Measurements from ENCODE around the gene GPR137C.
"Not testable (repeated sequence)": the region's sequence is repeated elsewhere in the genome, so short reads cannot be mapped to it uniquely, and the experiment has no call there.

Gene GPR137C

DNA sequence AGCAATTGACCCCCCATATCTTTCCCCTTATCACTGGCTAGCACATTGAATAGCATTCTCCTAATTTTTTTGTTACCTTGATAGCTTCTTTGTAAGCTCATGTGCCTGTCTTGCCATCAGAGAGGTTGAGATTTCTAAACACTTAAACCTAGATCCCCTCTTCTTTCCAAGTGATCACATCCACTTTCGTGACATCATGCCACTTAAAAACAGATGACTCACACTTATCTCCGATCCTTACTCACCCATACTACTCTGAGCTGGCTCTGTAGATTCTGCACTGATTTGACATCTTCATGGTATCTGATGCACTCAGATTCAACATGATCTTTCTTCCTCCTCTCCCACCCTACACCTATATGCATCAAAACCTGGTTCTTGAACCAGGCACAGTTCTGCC is 10.5 kb downstream of the GPR137C start:
- no peak for DNase-seq (ENCODE audit: low spot score)

DNA sequence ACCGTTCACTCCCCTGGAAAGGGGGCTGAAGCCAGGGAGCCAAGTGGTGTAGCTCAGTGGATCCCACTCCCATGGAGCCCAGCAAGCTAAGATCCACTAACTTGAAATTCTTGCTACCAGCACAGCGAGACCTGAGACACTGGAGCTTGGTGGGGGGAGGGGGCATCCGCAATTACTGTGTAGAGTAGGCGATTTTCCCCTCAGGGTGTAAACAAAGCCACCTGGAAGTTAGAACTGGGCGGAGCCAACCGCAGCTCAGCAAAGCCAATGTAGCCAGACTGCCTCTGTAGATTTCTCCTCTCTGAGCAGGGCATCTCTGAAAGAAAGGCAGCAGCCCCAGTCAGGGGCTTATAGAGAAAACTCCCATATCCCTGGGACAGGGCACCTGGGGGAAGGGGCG is 15.8 kb downstream of the GPR137C start:
- DNase-seq (ENCODE audit: low spot score) = not testable (repeated sequence)

DNA sequence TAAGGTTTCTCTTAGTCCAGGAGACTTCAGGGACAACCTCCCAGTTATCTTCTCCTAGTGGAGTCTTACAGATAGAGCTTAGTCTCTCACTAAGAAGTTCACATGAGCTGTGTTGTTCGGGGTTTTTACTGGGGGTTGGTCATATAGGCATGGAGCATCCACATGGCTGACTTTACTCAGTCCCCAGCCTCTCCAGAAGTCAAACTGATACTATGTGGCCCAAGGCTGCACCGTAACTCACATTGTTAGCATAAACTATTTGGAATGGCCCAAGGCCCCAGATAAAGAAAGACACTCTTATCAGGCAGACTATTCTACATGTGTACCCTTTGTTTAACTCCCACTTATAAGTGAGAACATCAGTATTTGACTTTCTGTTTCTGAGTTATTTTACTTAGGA is 23.2 kb downstream of the GPR137C start:
- no peak for DNase-seq (ENCODE audit: low spot score)

DNA sequence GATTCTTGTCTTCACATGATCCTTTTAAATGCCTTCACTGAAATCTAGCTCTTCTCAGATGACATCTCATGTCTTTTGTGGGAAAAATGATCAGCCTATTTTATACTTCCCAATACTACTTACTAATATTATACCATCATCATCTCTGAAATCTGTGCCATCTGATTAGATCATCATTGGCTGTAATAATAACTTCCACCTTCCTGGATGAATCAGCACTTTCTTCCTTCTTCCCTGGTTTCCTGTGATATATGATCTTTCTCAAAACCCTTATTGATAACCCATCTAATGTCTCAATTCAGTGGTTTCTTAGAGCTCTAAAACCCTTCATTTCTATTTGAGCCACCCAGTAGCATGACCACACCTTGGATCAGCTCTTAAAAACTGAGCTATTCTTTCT is 30.9 kb downstream of the GPR137C start:
- DNase-seq (ENCODE audit: low spot score) = no peak

DNA sequence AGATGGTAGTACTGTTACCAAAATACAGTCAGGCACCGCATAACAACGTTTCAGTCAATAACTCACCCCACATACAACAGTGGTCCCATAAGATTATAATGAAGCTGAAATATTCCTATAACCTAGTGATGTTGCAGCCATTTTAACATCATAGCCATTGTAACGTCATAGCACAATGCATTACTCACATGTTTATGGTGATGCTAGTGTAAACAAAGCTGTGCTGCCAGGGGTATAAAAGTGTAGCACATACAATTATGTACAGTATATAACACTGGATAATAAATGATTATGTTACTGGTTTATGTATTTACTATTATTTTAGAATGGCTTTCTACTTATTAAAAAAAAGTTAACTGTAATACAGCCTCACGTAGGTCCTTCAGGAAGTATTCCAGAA is 37.0 kb downstream of the GPR137C start:
- no peak for DNase-seq (ENCODE audit: low spot score)

DNA sequence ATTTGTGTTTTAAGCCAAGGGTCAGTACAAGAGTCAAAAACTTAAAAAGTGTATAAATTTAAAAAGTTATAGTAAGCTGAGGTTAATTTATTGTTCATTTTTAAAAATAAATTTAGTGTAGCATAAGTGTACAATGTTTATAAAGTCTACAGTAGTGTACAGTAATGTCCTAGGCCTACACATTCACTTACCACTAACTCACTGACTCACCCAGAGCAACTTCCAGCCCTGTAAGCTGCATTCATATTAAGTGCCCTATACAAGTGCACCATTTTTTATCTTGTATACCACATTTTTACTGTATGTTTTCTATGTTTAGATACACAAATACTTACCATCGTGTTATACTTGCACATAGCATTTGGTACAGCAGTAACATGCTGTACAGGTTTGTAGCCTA is 37.7 kb downstream of the GPR137C start:
- DNase-seq (ENCODE audit: low spot score) = no peak

DNA sequence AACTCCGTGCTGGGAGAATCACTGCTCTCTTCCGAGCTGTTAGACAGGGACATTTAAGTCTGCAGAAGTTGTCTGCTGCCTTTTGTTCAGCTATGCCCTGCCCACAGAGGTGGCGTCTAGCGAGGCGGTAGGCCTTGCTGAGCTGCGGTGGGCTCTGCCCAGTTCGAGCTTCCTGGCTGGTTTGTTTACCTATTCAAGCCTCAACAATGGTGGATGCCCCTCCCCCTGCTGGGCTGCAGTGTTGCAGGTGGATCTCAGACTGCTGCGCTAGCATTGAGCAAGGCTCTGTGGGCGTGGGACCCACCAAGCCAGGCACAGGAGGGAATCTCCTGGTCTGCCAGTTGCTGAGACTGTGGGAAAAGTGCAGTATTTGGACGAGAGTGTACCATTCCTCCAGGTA is 43.7 kb downstream of the GPR137C start:
- no peak for DNase-seq (ENCODE audit: low spot score)

DNA sequence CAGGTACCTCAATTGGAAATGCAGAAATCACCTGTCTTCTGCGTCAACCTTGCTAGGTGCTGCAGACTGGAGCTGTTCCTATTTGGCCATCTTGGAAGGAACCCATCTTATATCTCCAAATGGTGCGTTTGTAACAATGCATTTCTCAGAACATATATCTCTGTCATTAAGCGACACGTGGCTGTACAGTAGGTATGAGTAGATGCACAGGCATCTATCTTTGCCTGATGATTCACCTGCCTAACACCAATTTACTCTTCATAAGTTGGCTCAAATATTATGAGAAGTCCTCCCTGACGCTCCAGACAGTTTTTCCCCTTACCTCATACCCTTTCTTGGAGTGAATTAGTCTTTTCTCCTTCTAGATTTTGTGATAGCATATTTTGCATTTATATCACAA is 44.2 kb downstream of the GPR137C start:
- no peak for DNase-seq (ENCODE audit: low spot score)

DNA sequence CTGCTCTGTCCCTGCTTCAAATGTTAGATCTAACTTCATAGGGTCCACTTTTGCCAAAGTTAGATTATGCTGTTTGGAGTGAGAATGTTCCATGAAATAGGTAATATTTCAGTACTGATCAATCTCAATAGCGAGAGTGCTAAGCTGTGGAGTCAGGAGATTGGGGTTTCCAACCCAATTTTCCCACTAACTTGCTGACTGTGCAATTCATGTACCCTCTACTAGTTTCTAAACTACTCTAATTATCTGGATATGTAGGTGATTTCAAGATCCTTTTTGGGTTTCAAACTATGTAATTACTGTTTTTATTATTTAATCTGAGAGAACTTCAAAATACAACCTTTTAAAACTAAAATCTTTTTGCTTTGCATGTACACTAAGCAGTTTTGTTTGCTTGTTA is 45.9 kb downstream of the GPR137C start:
- DNase-seq (ENCODE audit: low spot score) = no peak

DNA sequence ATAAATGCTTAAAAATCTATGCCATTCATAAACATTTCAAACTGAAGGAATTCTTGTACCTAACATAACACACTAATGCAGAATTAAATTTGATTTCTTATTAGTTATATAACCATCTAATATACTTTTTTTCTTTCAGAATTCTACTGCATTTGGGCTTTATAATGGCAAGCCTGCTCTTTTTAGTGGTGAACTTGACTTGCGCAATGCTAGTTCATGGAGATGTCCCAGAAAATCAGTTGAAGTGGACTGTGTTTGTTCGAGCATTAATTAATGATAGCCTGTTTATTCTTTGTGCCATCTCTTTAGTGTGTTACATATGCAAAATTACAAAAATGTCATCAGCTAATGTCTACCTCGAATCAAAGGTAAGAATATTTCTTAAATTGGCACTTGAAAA is 47.3 kb downstream of the GPR137C start:
- no peak for DNase-seq (ENCODE audit: low spot score)

DNA sequence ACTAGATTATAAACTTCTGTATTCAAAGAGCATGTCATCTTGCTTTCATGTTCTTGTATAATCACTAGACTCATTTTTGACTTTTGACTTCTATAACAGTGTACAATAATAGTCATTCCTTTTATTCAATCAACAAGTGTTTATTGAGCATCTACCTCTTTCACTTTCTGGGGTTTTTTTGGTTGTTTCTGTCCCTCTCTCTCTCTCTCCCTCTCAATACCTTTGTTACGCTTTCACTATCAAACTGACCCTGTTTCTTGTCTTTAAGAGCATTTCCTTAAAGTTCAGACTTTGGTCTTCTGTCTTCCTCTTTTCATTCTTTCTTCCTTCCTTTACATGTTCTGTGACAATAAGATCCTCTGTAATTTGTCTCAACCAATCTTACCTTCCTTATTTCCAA is 49.5 kb downstream of the GPR137C start:
- DNase-seq (ENCODE audit: low spot score) = no peak

DNA sequence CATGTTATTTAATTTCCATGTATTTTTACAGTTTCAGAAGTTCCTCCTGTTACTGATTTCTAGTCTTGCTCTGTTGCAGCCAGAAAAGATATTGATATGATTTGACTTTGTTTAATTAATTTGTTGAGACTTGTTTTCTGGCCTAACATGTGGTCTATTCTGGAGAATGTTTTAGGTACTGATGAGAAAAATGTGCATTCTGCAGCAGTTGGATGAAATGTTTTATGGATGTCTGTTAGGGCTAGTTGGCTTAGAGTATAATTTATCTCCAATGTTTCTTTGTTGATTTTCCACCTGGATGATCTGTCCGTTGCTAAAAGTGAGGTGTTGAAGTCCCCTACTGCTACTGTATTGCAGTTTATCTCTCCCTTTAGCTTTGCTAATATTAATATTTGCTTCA is 54.4 kb downstream of the GPR137C start:
- DNase-seq (ENCODE audit: low spot score) = no peak

DNA sequence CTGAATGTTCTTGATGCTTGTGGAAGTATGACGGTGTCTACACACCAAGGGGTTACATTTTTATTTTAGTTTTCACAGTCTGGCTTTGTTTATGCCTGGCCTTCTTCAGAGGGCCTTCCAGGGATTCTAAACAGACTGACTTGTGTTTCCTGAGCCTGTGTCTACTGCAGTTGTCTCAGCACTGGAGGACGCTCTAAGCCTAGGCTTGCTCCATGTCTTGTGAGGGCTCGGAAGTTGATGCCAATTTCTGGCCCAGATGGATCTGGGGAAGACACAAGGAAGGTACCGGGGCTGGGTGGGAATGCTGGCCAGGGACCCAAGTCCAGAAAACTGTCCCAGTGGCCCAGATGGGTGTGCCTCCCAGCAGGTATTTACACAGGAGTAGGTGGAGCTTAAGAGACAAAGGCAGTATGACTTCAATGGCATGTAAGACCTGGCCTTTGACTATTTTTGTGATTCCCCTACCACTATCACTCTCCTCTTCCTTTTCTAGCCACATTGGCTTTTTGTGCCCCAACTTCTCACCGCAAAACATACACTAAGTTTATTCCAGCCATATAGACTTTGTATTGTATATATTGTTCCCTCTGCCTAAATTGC is 56.9 kb downstream of the GPR137C start:
- no peak for DNase-seq (ENCODE audit: low spot score)

DNA sequence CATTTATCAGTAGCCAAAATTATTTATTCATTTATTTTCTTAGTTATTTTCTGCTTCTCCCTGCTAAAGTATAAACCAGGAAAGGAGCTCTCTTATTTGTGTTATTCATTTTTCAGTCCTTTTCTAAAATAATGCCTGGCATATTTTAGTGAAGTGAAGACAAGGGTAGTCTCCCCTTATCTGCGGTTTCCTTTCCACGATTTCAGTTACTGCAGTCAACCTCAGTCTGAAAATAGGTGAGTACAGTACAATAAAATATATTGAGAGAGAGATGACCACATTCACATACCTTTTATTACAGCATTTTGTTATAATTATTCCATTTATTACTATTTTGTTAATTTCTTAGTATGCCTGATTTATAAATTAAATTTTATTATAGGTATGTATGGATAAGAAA is 57.6 kb downstream of the GPR137C start:
- DNase-seq (ENCODE audit: low spot score) = no peak

DNA sequence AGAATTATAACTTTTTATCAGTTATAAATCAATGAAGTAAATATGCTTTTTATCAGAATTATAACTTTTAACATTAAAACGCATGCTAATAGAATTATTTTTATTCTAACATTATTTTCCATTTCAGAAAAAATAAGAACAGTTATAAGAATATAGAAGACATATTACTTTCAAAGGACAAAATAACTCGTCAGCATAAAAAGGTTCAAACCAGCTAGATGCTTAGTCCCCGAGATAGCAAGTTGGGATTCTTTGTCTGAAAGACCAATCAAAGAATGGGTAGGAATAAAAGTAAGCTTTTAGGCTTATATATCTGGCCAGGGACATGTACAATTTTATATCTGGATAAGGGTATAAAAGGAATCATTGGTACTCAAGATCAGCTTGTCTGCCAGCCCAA is 66.0 kb downstream of the GPR137C start:
- DNase-seq (ENCODE audit: low spot score) = no peak

DNA sequence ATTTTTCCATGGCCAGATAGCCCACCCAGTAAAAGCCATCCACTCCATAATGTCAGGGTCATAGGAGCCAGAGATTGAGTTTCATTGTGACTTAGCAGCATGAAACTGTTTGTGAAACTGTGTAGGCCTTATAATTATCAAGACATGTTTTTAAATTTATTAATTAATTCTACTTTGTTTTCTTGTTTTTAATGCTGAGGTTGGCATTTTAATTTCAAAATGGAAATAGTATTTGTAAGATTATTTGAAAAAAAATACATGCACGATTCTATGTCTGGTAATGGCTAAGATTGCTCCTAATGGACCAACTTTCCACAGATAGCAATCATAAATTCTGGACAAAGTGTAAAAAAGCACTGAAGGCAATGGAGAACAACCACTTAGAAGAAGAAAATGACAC is 67.1 kb downstream of the GPR137C start:
- DNase-seq (ENCODE audit: low spot score) = no peak

DNA sequence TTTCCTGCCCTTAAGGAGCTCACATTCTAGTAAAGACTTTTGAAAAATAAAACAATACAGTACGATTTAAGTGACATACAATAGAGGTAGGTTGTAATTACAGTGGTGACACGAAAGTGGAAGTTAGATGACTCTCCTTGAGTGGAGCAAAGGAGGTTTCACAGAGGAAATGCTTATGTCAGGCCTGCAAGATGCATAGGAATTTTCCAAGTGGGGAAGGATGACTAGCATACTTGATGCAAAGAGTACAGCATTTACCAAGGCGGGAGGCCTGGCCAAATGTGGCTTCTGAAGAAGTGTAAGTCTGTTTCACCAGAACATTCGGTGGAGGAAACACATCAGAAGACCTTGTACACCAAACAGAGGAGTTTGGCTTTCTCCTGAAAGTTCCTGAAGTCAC is 87.5 kb downstream of the GPR137C start:
- no peak for DNase-seq (ENCODE audit: low spot score)

DNA sequence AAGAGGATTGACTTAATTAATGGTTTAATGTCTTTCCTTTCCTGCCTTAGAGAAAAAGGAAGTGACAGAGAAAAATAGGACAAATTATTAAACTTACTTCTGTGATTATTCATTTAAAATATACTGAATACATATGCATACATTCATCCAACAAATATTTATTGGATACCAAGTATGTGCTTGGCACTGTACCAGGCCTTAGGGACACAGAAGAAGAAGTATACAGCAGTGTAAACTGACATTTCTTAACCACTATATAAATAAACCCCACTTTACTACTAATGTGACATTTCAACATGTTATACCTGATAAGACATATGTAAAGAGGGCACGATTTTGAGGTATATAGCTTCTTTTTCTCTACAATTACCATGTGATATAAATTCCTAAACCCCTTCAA is 89.1 kb downstream of the GPR137C start:
- no peak for DNase-seq (ENCODE audit: low spot score)

DNA sequence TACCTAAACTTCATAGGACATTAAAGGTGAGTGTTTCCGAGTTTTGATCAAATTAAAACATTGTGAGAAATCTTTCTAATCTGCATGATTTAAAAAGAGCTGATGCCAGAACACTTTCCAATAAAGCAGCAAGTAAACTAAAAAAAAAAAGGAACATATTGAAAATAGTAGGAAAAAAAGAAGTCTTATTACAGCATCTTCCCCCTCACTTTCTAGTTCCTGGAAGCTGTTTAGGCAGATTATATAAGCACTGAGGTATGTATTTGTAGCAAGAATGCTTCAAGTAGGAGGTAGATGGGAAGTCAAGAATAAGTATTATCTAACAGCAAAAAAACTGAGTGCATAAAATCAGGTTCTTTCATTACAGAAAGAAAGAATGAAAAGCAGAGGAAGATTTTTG is 96.9 kb downstream of the GPR137C start:
- DNase-seq (ENCODE audit: low spot score) = no peak

DNA sequence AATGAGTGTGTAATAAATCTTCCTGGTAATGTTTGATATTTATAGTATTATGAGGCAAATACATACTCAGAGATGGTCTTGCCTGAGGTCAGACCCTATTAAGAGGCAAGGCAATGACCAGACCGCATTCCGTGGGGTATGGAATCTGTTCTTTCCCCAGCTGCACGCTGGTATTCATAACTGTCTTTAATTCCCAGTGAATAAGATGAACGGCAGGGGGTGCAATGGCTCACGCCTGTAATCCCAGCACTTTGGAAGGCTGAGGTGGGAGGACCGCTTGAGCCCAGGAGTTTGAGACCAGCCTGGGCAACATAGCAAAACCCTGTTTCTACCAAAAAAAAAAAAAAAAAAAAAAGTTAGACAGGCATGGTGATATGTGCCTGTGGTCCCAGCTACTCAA is 98.1 kb downstream of the GPR137C start:
- DNase-seq (ENCODE audit: low spot score) = no peak

DNA sequence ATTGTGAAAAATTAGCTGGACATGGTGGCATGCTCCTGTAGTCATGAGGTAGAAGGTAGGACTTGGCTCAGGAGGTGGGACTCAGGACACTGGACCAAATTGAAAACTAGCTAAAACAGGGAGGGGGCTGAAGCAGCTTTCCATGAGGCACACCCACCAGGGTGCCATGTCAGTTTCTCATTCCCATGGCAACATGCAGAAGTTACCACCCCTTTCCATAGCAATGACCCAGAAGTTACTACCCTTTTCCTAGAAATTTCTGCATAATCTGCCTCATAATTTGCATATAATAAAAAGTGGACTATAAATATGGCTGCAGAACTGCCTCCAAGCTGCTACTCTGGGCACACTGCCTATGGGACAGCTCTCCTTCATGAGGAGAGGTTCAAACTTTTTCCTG is 104.3 kb downstream of the GPR137C start:
- no peak for DNase-seq (ENCODE audit: low spot score)

DNA sequence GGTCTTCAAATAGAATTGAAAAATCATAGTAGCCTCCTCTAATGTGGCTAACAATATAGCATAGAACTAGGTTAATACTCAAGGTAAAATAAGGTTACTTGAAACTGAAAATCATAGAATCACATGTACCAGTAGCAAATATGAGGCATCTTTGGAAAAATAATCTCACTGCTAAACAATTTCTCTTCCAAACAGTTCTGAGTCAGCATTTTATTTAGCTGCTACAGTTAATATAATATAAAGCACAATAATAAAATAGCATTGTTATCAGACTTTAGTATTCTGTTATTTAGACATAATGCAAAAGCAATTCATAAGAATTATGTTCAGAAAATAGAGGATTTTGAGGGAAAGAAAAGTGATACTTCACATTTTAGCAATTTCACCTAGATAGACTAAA is 107.7 kb downstream of the GPR137C start:
- no peak for DNase-seq (ENCODE audit: low spot score)

DNA sequence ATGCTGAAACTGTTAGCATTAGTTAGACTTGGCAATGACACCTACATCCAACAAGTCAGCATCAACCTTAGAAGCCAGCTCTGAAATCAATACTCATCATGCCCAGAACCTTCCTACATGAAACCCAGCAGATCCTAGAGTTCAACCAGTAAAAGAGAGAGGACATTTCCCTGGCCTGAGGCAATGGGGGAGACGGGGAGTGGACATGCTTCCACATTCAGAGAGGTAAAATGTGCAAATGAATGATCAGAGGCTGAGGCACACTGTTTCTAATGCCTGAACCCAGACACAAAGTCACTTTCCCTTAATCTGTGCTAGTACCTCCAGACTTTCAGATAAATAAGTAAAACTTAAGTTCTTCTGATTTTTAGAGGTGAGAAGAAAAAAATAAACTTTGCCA is 108.2 kb downstream of the GPR137C start:
- DNase-seq (ENCODE audit: low spot score) = no peak

DNA sequence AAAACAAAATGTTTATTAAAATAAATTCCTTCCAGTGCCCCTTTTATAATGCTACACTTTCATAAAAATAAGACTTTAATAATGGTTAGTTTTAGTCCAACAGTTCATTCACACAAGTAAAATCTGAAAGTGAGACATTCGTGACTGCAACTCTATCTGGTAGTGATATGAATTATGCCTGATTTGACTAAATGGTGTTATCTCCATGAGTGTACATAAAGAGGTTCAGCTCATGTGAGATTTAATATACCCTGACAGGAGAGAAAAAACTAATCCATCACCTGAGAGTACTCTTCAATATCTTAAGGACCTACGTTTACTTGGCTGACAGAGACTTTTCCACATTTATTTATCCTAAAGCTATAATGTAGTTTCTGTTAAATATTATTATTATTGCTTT is 108.7 kb downstream of the GPR137C start:
- DNase-seq (ENCODE audit: low spot score) = no peak

DNA sequence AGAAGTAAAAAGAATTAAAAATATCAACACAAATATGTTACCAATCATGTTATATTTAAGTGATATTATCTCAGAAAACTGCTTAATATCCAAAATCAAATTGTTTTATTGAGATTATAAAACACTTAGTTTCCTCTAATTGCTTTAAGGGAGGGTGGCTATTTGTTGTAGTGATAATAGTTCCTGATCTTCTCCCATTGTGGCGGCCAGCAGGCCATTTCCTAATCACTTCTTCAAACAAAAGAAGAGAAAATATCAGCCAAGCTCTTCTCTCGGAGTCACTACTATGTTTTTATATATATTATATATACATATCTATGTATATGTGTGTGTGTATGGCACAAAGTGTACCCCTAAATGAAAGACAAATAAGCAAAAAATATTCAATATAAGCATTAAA is 111.2 kb downstream of the GPR137C start:
- no peak for DNase-seq (ENCODE audit: low spot score)
